ENCODE results near the gene TP73. TPM values are rescaled to one million over a fixed set of nuclear protein-coding genes. Genes with fewer than 3 reads are reported as not detected.

Gene TP73
- total RNA-seq, 6 experiments from 2014 or later: 0.05 to 2.3 (median 0.32) TPM

DNA sequence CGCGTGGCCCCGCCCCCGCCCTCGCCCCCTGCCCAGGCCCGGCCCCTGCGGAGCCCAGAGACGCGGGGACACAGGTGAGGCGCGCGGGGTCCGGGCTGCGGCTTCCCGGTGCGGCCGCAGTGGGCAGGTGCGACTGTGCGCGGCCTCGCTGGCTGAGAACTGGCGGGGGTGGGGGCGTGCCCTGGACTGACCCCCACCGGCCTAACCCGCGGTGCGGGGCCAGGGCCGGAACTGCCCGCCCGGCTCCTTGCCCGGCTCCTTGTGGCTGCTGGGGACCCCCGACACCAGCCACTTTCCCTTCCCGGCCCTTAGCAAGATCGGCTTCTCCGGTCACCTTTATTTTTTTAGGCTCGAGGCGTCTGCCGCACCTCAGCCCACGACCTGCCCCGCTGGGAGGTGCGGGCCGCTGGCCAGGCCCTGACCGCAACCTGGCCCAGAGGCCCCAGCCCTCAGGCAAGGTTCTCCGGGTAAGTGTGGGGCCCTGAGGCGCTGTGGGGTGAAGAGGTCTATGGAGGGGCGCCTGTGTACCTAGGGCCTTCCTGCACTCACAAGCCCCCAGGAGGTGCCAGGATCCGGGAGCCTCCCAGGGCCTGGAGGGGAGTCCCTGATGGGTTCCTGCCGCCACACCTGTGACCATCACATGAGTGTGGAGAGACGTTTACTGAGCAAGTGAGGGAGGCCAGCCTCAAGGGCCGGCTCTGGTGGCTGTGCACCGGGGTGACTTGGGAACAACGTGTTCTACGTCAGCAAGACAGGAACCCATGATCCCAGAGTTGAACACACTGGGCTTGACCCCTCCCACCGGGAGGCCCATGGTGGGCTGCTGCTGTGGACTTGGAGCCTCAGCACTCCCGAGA lies 120.6 kb downstream of the TP73 start, which contains the start of gene SMIM1:
Gene SMIM1 (plus strand): TSS at position 35 of the 857 bp plus-strand sequence. CDS start 2,625 bp downstream, outside the sequence.
- Histone ChIP-seq H3K4me3 (peak within 1 kb of the TSS; percentile 67 to 74 (median 73)), H3K4me1 (peaks cover 0 to 36% (median 12%) of the 10 kb centered on the region in 4 donors), H3K9me3 (no peaks in the 10 kb centered on the region), H3K27me3 (no peaks in the 10 kb centered on the region), H3K27ac (peak within 1 kb of the TSS in 2 of 3 donors; percentile 28 to 37), H3K36me3 (no peaks in the 10 kb centered on the region)
- intact Hi-C loops (cut with DNase I): no loop called here
- ATAC-seq: peak in 2 of 4 donors; percentile 0 to 2
- DNase-seq: no peak
- TF ChIP-seq, protein P1, sequence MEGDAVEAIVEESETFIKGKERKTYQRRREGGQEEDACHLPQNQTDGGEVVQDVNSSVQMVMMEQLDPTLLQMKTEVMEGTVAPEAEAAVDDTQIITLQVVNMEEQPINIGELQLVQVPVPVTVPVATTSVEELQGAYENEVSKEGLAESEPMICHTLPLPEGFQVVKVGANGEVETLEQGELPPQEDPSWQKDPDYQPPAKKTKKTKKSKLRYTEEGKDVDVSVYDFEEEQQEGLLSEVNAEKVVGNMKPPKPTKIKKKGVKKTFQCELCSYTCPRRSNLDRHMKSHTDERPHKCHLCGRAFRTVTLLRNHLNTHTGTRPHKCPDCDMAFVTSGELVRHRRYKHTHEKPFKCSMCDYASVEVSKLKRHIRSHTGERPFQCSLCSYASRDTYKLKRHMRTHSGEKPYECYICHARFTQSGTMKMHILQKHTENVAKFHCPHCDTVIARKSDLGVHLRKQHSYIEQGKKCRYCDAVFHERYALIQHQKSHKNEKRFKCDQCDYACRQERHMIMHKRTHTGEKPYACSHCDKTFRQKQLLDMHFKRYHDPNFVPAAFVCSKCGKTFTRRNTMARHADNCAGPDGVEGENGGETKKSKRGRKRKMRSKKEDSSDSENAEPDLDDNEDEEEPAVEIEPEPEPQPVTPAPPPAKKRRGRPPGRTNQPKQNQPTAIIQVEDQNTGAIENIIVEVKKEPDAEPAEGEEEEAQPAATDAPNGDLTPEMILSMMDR (IDR thresholded peaks at IDR 0.05): no peak
- TF ChIP-seq POLR2A (IDR thresholded peaks at IDR 0.05): no peak
- WGBS (ENCODE audit: insufficient coverage, low coverage, low lambda C conversion rate, missing lambda C conversion rate): 21% methylated on average over 5 of the region's 55 CpGs

DNA sequence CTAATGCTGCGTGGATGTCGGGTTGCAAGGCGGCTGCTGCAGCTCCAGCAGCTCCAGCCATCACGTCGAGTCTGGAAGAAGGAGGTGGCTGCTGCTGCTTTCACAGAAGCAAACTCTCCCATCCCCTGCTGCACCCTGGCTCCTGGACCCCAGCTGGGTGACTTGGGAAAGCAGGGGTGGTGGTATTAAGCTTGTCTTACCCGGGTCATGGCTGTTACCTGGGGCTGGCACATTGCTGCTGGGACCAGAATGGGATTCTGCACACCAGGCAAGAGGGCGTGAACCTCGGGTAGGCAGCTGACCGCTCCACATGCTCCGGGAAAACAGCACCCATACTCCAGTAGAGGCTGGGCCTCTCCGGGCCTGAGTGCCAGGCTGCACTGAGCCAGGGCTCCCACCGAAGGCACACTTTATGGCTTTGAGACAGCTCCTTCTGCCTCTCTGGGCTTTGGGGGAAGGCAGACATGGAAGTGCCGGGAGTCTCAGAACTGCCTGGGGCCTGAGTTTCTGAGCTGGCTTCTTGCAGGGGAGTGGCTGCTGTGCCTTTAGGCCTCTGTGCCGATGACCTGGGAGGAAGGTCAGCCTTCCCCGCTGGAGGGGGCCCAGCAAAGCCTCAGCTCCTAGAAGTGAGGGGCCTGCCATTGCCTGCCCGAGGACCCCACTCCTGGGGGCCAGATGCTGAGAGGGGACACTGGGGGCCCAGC lies 121.4 kb downstream of the TP73 start:
- Histone ChIP-seq H3K36me3 (peaks cover 0 to 1% (median 0%) of the 10 kb centered on the region in 4 donors), H3K9me3 (no peaks in the 10 kb centered on the region), H3K27me3 (no peaks in the 10 kb centered on the region), H3K27ac (no peak overlapping the region), H3K4me3 (peak overlapping the region in 1 of 3 donors; percentile 74), H3K4me1 (peaks cover 0 to 33% (median 12%) of the 10 kb centered on the region in 4 donors)
- WGBS (ENCODE audit: insufficient coverage, low coverage, low lambda C conversion rate, missing lambda C conversion rate): no CpG with 5 or more reads among the region's 16 CpGs
- intact Hi-C loops (cut with DNase I): no loop called here
- no peak for TF ChIP-seq POLR2A (IDR thresholded peaks at IDR 0.05)
- TF ChIP-seq, protein P1 (IDR thresholded peaks at IDR 0.05): no peak
- ATAC-seq (no peak), DNase-seq (peak in 1 of 3 donors; percentile 46)

DNA sequence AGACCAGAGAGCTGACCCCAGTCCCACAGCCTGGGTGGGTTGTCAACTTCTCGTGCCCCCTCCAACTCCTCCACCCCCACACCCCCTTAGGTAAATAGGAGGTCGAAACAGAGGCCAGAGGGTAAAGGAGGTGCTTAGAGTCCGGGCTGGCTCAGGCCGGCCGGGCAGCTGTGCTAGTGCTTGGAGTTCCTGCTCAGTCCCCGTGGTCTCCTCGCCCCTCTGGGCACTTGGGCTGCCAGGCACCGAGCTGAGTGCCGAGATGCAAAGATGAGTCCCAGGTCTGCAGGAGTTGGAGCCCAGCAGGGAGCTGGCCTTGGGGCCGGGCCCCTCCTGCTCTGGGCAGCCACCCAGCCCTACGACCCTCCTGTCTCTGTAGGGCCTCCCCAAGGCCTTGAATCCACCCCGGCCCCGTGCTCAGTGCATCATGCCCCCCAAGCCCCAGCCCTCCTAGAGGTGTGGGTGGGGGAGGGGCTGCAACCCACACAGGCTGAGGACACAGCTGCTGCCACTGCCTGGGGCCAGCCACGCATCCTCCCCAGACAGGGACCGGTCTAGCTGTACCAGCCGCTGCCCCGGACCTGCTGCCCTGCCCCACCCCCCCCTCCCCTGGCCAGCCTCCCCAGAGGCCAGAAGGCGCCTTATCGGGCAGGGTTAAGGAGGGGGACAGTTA lies 122.1 kb downstream of the TP73 start:
- Histone ChIP-seq H3K4me1 (peaks cover 0 to 33% (median 12%) of the 10 kb centered on the region in 4 donors), H3K27ac (no peak overlapping the region), H3K27me3 (no peaks in the 10 kb centered on the region), H3K9me3 (no peaks in the 10 kb centered on the region), H3K4me3 (no peak overlapping the region), H3K36me3 (peaks cover 0 to 6% (median 0%) of the 10 kb centered on the region in 4 donors)
- no peak for TF ChIP-seq POLR2A (IDR thresholded peaks at IDR 0.05)
- TF ChIP-seq, protein P1 (IDR thresholded peaks at IDR 0.05): no peak
- DNase-seq (peak in 1 of 3 donors; percentile 48), ATAC-seq (no peak)
- intact Hi-C loops (cut with DNase I): no loop called here
- 63% methylated on average over 6 of the region's 19 CpGs for WGBS (ENCODE audit: insufficient coverage, low coverage, low lambda C conversion rate, missing lambda C conversion rate)

DNA sequence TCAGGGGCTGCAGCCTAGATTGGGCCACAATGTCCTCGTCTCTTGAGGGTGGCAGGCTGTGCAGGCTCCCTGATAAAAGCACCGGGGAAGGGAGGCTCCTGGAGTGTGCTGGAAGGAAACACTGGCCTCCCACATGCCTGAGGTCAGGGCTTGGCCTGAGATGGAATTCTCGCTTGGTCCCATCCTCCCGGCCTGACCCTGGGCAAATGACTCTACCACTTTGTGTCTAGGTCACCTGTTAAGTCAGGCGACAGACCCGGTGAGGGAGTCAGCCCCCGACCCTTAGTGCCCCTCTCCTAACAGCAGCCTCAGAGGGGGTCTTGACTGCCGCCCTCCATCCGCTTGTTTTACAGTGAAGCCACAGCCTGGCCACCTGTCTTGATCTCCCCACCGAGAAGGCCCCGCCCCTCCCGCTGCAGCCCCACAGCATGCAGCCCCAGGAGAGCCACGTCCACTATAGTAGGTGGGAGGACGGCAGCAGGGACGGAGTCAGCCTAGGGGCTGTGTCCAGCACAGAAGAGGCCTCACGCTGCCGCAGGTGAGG lies 122.7 kb downstream of the TP73 start:
- no peak overlapping the region for H3K27ac ChIP-seq
- H3K4me1 ChIP-seq: peaks cover 0 to 33% (median 12%) of the 10 kb centered on the region in 4 donors
- peaks cover 0 to 12% (median 2%) of the 10 kb centered on the region in 4 donors for H3K36me3 ChIP-seq
- peak in 1 of 3 donors; percentile 45 for DNase-seq
- no peak for ATAC-seq
- TF ChIP-seq, protein P1 (IDR thresholded peaks at IDR 0.05): no peak
- TF ChIP-seq POLR2A (IDR thresholded peaks at IDR 0.05): no peak
- intact Hi-C loops (cut with DNase I): no loop called here
- no peaks in the 10 kb centered on the region for H3K9me3 ChIP-seq
- H3K4me3 ChIP-seq: no peak overlapping the region
- no peaks in the 10 kb centered on the region for H3K27me3 ChIP-seq
- WGBS (ENCODE audit: insufficient coverage, low coverage, low lambda C conversion rate, missing lambda C conversion rate): 13% methylated on average over 3 of the region's 17 CpGs

Data from right lobe of liver (tissue), 6 donors.